HG02798 (cell line): Measurements from ENCODE around the gene CHTF8.

Experiments used
- ATAC-seq: cut with Tn5 transposase; IDR thresholded peaks from one replicate; pipeline ENCODE4 v1.9.1; 2021; ENCODE audit warnings: mild to moderate bottlenecking; ENCODE audit not compliant: unreplicated experiment, poor library complexity

CHTF8 gene

DNA sequence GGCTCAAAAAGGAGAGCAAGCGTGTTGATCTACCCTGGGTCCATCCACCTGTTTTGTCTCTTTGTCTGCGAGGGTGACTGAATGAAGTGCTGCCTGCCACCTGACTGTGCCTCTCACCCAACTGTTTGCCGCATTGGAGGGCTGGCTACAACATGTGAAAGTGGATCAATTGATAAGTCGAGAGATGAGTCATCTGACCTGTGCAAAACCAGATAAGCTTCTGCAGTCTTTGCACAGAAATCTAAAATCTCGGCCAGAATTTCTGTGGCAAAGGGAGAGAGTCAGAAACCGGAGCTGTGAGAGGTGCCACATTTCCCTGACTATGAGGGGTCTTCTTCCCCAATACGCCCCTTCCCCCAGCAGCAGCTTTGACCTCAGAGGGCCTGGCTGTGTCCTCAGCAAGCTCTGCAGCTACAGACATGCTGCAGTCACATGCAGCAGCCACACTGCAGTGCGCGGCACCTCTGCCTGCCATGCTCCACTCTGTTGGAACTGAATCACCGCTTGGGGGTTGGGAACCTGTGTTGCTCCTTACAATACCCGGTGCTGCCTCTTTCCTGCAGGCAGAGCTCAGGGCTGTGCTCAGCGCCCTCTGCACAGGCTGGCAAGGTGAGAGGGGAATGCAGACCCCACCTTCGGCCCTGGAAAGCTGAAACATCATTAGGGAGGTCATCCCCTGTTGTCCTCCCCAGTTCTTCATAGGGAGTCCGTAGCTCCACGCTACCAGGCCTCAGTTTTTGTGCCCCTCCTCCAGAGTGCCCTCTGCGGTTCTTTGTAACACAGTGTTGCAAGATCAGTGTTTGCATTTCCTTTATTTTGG, 43.1 kb downstream of the CHTF8 start:
- ATAC-seq, result no peak

GRCh38 chr16:69088684-69089083, 43.7 kb downstream of the CHTF8 start:
- no peak for ATAC-seq

GRCh38 chr16:69087161-69087581, 45.2 kb downstream of the CHTF8 start:
- no peak for ATAC-seq

- ATAC-seq, result no peak
Measured at GRCh38 chr16:69085032-69085695, 47.2 kb downstream of the CHTF8 start.

DNA sequence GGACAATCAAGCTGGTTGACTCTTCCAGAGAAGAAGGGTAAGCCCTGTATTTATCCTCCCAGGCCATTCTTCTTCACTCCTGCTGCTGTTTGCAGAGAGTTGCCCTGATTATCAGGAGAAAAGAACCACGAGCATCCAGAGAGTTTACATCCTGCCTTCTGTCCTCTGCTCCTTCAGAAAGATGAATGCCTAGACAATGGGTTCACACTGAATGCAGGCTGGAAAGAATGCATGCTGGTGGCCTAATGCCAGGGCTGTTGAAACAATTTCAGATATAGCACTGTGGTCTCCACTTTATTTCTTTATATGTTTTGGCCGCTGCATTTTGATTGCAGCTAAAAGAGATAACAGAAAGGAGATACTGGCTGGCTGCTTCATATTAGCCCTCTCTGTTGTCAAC, 48.1 kb downstream of the CHTF8 start:
- ATAC-seq, result no peak

DNA sequence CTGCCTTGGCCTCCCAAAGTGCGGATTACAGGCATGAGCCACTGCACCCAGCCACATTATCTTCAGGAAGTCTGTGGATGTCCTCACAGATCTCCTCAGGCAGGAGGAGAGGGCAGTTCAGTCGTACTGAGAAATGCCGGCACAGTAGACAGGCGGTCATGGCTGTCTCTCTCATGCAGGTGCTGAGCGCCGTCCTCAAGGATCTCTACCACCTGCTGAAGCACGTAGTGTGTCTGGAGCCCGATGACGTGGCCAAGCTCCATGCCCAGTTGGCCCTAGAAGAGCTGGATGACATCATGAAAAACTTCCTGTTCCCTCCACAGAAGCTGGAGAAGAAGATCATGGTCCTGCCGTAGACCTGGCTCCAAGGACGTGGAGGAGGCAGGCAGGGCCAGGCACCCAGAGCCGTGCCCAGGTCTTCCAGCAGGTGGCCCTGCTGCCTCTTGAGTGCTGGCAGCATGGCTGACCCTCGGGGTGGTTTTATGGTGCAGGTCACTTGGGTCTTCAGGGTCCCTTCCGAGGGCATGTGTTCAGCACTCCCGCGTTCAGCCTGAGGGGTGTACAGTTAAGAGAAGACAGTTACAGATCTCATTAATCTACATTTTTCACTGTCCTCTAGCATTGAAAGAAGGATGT, 49.0 kb downstream of the CHTF8 start:
- ATAC-seq, result no peak

- ATAC-seq, result no peak
Measured at GRCh38 chr16:69079697-69080096, 52.7 kb downstream of the CHTF8 start.

DNA sequence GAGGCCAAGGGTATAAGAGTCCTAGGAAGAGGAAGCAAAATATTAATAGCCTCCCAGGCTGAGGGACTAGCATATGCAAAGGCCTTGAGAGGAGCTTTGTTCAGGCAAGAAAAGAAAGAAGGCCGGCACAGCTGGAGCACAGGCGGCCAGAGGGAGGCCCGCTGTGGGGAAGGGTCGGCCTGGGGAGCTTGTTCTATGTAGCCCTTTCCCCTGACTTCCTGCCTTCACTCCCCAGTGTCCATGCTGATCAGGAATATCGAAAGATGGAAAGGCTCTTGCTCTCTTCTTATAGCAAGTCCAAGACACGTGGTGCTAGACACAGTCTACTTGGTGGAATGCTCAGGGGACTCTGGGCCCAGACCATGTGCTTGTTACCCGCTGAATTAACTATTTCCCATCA, 54.3 kb downstream of the CHTF8 start:
- no peak for ATAC-seq

- no peak for ATAC-seq
Measured at GRCh38 chr16:69077251-69077650, 55.1 kb downstream of the CHTF8 start.

GRCh38 chr16:69073181-69073702, 59.1 kb downstream of the CHTF8 start:
- no peak for ATAC-seq

GRCh38 chr16:69072640-69072974, 59.8 kb downstream of the CHTF8 start:
- ATAC-seq, result no peak

- no peak for ATAC-seq
Measured at GRCh38 chr16:69071036-69071435, 61.4 kb downstream of the CHTF8 start.

- ATAC-seq, result no peak
Measured at GRCh38 chr16:69069504-69069903, 62.9 kb downstream of the CHTF8 start.
